ENCODE results near the gene SNX25. TPM values are rescaled to one million over a fixed set of nuclear protein-coding genes. Genes with fewer than 3 reads are reported as not detected.

SNX25 gene
- total and polyA plus RNA-seq, 2 of the 13 experiments (the other 11 are each of a cell fraction or from before 2014, with no cell fraction given) = 23.4 to 23.5 TPM

- TF ChIP-seq PATZ1 (CRISPR knock-in tag; IDR thresholded peaks at IDR 0.05) (peak; percentile 20; the same call in 1 of the 2 replicates), RFX3 (CRISPR knock-in tag; IDR thresholded peaks at IDR 0.05) (peak; percentile 48; the same call in 1 of the 2 replicates), TBX3 (IDR thresholded peaks at IDR 0.05; ENCODE audit: borderline replicate concordance) (peak; percentile 79; the same call in 1 of the 2 replicates), CBX2 (IDR thresholded peaks at IDR 0.05; ENCODE audit: low read depth, low read length) (no peak), CBX2 (CRISPR knock-in tag; IDR thresholded peaks at IDR 0.05; ENCODE audit: low read depth) (no peak), HOMEZ (CRISPR knock-in tag; IDR thresholded peaks at IDR 0.05; ENCODE audit: low read depth) (peak; percentile 27; the same call in 1 of the 2 replicates), FOXJ3 (CRISPR knock-in tag; IDR thresholded peaks at IDR 0.05; ENCODE audit: borderline replicate concordance) (peak; percentile 38; the same call in 1 of the 2 replicates), ZGPAT (CRISPR knock-in tag; IDR thresholded peaks at IDR 0.05) (0 out of 2 replicates have a peak, but pooled peaks have one; percentile 54), SKI (IDR thresholded peaks at IDR 0.05; ENCODE audit: partially characterized antibody) (peak; percentile 62), HMG20A (CRISPR knock-in tag; IDR thresholded peaks at IDR 0.05; ENCODE audit: borderline replicate concordance) (peak; percentile 45; the same call in 1 of the 2 replicates), PAXIP1 (CRISPR knock-in tag; conservative IDR thresholded peaks at IDR 0.05) (peak; percentile 69), ZSCAN25 (CRISPR knock-in tag; IDR thresholded peaks at IDR 0.05) (peak; percentile 39; the same call in 1 of the 2 replicates), XRCC5 (optimal IDR thresholded peaks at IDR 0.05; ENCODE audit: low read length) (peak; percentile 33), RARA (CRISPR knock-in tag; IDR thresholded peaks at IDR 0.05) (peak; percentile 76), FOXA3 (CRISPR knock-in tag; IDR thresholded peaks at IDR 0.05) (peak; percentile 82), CREB1 (IDR thresholded peaks at IDR 0.05) (no peak), CREB1 (CRISPR knock-in tag; IDR thresholded peaks at IDR 0.05) (peak; percentile 19; the same call in 1 of the 2 replicates), ZFX (CRISPR knock-in tag; IDR thresholded peaks at IDR 0.05; ENCODE audit: low read depth) (peak; percentile 57; the same call in 1 of the 2 replicates), EP300 (IDR thresholded peaks at IDR 0.05; ENCODE audit: low read depth in 2 of 2, low read length in 2 of 2) (peak in 1 of 2 experiments; percentile 32; a peak in 1 of 4 replicates), EP300 (CRISPR knock-in tag; IDR thresholded peaks at IDR 0.05; ENCODE audit: borderline replicate concordance) (no peak), HDAC2 (CRISPR knock-in tag; IDR thresholded peaks at IDR 0.05) (peak; percentile 13; the same call in 1 of the 2 replicates), BHLHE40 (IDR thresholded peaks at IDR 0.05; ENCODE audit: low read length) (0 out of 2 replicates have a peak, but pooled peaks have one; percentile 15), ZNF264 (CRISPR knock-in tag; IDR thresholded peaks at IDR 0.05) (peak; percentile 49; the same call in 1 of the 2 replicates)
These were observed 26.6 kb downstream of the SNX25 start (continued) for GRCh38 chr4:185235843-185236503.
